AG04450 (cell line): ENCODE measurements around the gene ZNF273. TPM values are rescaled to one million over a fixed set of nuclear protein-coding genes. Genes with fewer than 3 reads are reported as not detected.
"Not testable (repeated sequence)": the region's sequence is repeated elsewhere in the genome, so short reads cannot be mapped to it uniquely, and the experiment has no call there.

Experiments used
- CTCF ChIA-PET: fragments of 300-600, 350-600 bp; formaldehyde crosslinking; extraction: SDS; loops from one replicate; lab custom pipeline; 2022; ENCODE audit warnings: antibody characterized with exemption, inconsistent platforms; lab: Charles Lee
- POLR2A ChIA-PET: fragments of 350-600 bp; formaldehyde crosslinking; extraction: SDS; loops from one replicate; lab custom pipeline; 2021; ENCODE audit warnings: antibody characterized with exemption, inconsistent platforms; lab: Yijun Ruan, JAX
- DNase-seq: peaks from one replicate; pipeline ENCODE4 v3.0.0-alpha.2; 2011; ENCODE audit warnings: low read depth, low spot score
- H3K27ac ChIP-seq: one replicate; pipeline ENCODE4 v1.5.1; 2012; ENCODE audit warnings: low read depth, low read length, control low read depth
- H3K27me3 ChIP-seq: one replicate; pipeline ENCODE4 v1.6.0; 2012; ENCODE audit warnings: low read length; ENCODE audit not compliant: control insufficient read depth, insufficient read depth
- H3K4me3 ChIP-seq: 2 replicates; pipeline ENCODE4 v1.5.1; 2011; ENCODE audit warnings: mild to moderate bottlenecking, low read depth, low read length, control low read depth
- H3K9me3 ChIP-seq: 2 replicates; pipeline ENCODE4 v1.5.1; 2012; ENCODE audit warnings: low read length; ENCODE audit not compliant: control insufficient read depth, insufficient read depth
- CTCF ChIP-seq: IDR thresholded peaks from 2 replicates; pipeline ENCODE4 v1.5.1; 2011; ENCODE audit warnings: low read depth, low read length, control low read depth, inconsistent platforms
- polyA plus RNA-seq: library from polyadenylated mRNA; depleted of rRNA; stranded (reverse); fragments of >200 nt; gene quantifications from 2 replicates; pipeline ENCODE4 v1.2.3, GENCODE V29; 2011

Gene ZNF273
- polyA plus RNA-seq, 1 experiment = 2.9 TPM

GRCh38 chr7:64934478-64934877, 31.4 kb downstream of the ZNF273 start:
- H3K9me3 ChIP-seq = peaks cover 5% of the 10 kb centered on the region
- H3K27ac ChIP-seq = no peak overlapping the region
- H3K27me3 ChIP-seq = no peaks in the 10 kb centered on the region
- CTCF ChIA-PET = no interaction called here
- no peak for TF ChIP-seq CTCF
- DNase-seq = no peak
- H3K4me3 ChIP-seq = no peak overlapping the region
- POLR2A ChIA-PET = no interaction called here

DNA sequence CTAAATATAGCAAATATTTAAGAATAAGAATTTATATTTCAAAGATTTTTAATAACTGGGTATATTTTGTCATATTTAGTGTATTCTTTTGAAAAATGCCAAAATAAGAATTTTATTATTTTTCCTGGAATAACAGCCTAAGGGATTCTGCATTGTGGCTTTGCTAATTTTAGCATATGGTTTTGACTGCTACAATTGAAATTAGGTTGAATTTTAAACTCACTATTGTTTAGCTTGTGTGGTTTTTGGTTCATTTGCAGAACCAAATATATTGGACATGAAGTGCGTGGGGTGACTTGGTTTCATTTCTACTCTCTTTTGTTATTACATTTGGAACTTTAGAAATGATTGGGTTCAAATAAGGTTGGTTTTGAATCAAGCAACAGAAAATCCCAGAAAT, 35.5 kb downstream of the ZNF273 start:
- TF ChIP-seq CTCF = no peak
- ChIA-PET POLR2A (no interaction called here), CTCF (interaction anchor here (1.2 to 1.5 kb wide), 3 partner anchors 11 to 370 kb away, joined by 3 read pairs; no protein-coding TSS in a partner anchor)
- H3K27me3 ChIP-seq = no peaks in the 10 kb centered on the region
- DNase-seq = no peak
- no peak overlapping the region for H3K27ac ChIP-seq
- H3K9me3 ChIP-seq = peaks cover 8% of the 10 kb centered on the region
- H3K4me3 ChIP-seq = no peak overlapping the region

GRCh38 chr7:64940021-64940420, 36.9 kb downstream of the ZNF273 start:
- DNase-seq, H3K9me3 ChIP-seq, H3K4me3 ChIP-seq, POLR2A ChIA-PET, H3K27ac ChIP-seq, H3K27me3 ChIP-seq: not testable (repeated sequence)
- CTCF ChIA-PET = interaction anchor here (0.9 to 1.5 kb wide), 2 partner anchors 10 to 11 kb away, joined by 3 read pairs; no protein-coding TSS in a partner anchor

GRCh38 chr7:64944667-64945502, 41.8 kb downstream of the ZNF273 start:
- H3K27ac ChIP-seq, DNase-seq, POLR2A ChIA-PET, H3K4me3 ChIP-seq: not testable (repeated sequence)
- Histone ChIP-seq H3K27me3 (peaks cover 27% of the 10 kb centered on the region), H3K9me3 (peaks cover 14% of the 10 kb centered on the region)
- CTCF ChIA-PET = interaction anchor here (2.1 kb wide), 1 partner anchor 363 kb away, joined by 12 read pairs; no protein-coding TSS in a partner anchor

- TF ChIP-seq CTCF = no peak
- peaks cover 14% of the 10 kb centered on the region for H3K9me3 ChIP-seq
- no peak overlapping the region for H3K4me3 ChIP-seq
- CTCF ChIA-PET = interaction anchor here (2.1 kb wide), 1 partner anchor 362 kb away, joined by 12 read pairs; no protein-coding TSS in a partner anchor
- POLR2A ChIA-PET = interaction anchor here (0.6 kb wide), 1 partner anchor 56 kb away, joined by 3 read pairs; no protein-coding TSS in a partner anchor
- no peak overlapping the region for H3K27ac ChIP-seq
- DNase-seq = no peak
- H3K27me3 ChIP-seq = peaks cover 27% of the 10 kb centered on the region
These were observed 42.6 kb downstream of the ZNF273 start for GRCh38 chr7:64945503-64946175.
